ENCODE data around the gene MCRIP2. TPM values are rescaled to one million over a fixed set of nuclear protein-coding genes. Genes with fewer than 3 reads are reported as not detected.

The MCRIP2 gene
- total and polyA plus RNA-seq, 4 donors, result 16.3 to 97.3 (median 61.4) TPM

- no peak for TF ChIP-seq ATF3 (IDR thresholded peaks at IDR 0.05)
- no peak for TF ChIP-seq GABPA (IDR thresholded peaks at IDR 0.05 in 1 of 2, conservative IDR thresholded peaks at IDR 0.05 in 1 of 2)
- no peak for TF ChIP-seq MAX (IDR thresholded peaks at IDR 0.05)
These were observed 15.9 kb downstream of the MCRIP2 start (continued) for GRCh38 chr16:657487-657886.

- Histone ChIP-seq H3K27ac (ENCODE audit: low read depth in 1 of 2, low read length in 2 of 2) (no peak overlapping the region), H3K9me3 (ENCODE audit: control insufficient read depth in 4 of 4, low read length in 3 of 4) (no peaks in the 10 kb centered on the region), H3K9ac (ENCODE audit: low read depth in 1 of 2, low read length in 2 of 2) (no peak overlapping the region), H3K4me3 (ENCODE audit: low read depth in 1 of 3, low read length in 3 of 3) (no peak overlapping the region), H3K4me1 (ENCODE audit: control insufficient read depth in 4 of 4, insufficient read depth in 4 of 4, low read length in 3 of 4) (peaks cover 10 to 23% (median 15%) of the 10 kb centered on the region in 4 donors), H3K27me3 (ENCODE audit: control insufficient read depth in 4 of 4, insufficient read depth in 4 of 4, low read length in 3 of 4) (no peaks in the 10 kb centered on the region), H3K36me3 (ENCODE audit: control insufficient read depth in 4 of 4, insufficient read depth in 3 of 4, low read depth in 1 of 4, low read length in 3 of 4) (peaks cover 0 to 6% (median 1%) of the 10 kb centered on the region in 4 donors)
- TF ChIP-seq JUND (IDR thresholded peaks at IDR 0.05), result no peak
- no peak for TF ChIP-seq TAF1 (conservative IDR thresholded peaks at IDR 0.05)
- TF ChIP-seq NR2F2 (IDR thresholded peaks at IDR 0.05), result no peak
- TF ChIP-seq FOXA1 (IDR thresholded peaks at IDR 0.05), result no peak
- no peak for TF ChIP-seq GABPA (IDR thresholded peaks at IDR 0.05 in 1 of 2, conservative IDR thresholded peaks at IDR 0.05 in 1 of 2)
- TF ChIP-seq EGR1 (IDR thresholded peaks at IDR 0.05; ENCODE audit: low read depth in 2 of 2), result no peak
- TF ChIP-seq FOXA2 (IDR thresholded peaks at IDR 0.05), result no peak
- no peak for TF ChIP-seq REST (IDR thresholded peaks at IDR 0.05)
- no peak for DNase-seq (ENCODE audit: low spot score)
- WGBS, result 96% methylated on average over 35 of the region's 35 CpGs
These were observed 17.3 kb downstream of the MCRIP2 start for GRCh38 chr16:658679-659571.

GRCh38 chr16:659618-660017 is 18.0 kb downstream of the MCRIP2 start:
- Histone ChIP-seq H3K9ac (ENCODE audit: low read depth in 1 of 2, low read length in 2 of 2) (no peak overlapping the region), H3K36me3 (ENCODE audit: control insufficient read depth in 4 of 4, insufficient read depth in 3 of 4, low read depth in 1 of 4, low read length in 3 of 4) (peaks cover 0 to 6% (median 1%) of the 10 kb centered on the region in 4 donors), H3K27me3 (ENCODE audit: control insufficient read depth in 4 of 4, insufficient read depth in 4 of 4, low read length in 3 of 4) (no peaks in the 10 kb centered on the region), H3K4me1 (ENCODE audit: control insufficient read depth in 4 of 4, insufficient read depth in 4 of 4, low read length in 3 of 4) (peaks cover 10 to 22% (median 15%) of the 10 kb centered on the region in 4 donors), H3K9me3 (ENCODE audit: control insufficient read depth in 4 of 4, low read length in 3 of 4) (no peaks in the 10 kb centered on the region), H3K27ac (ENCODE audit: low read depth in 1 of 2, low read length in 2 of 2) (no peak overlapping the region), H3K4me3 (ENCODE audit: low read depth in 1 of 3, low read length in 3 of 3) (no peak overlapping the region)
- no peak for DNase-seq (ENCODE audit: low spot score)
- 92% methylated on average over 20 of the region's 20 CpGs for WGBS
- TF ChIP-seq FOXA2 (IDR thresholded peaks at IDR 0.05) (no peak), SP1 (IDR thresholded peaks at IDR 0.05) (no peak), GABPA (IDR thresholded peaks at IDR 0.05 in 1 of 2, conservative IDR thresholded peaks at IDR 0.05 in 1 of 2) (no peak), NR2F2 (IDR thresholded peaks at IDR 0.05) (no peak), ATF3 (IDR thresholded peaks at IDR 0.05) (no peak), YY1 (IDR thresholded peaks at IDR 0.05) (no peak), HNF4G (IDR thresholded peaks at IDR 0.05) (no peak), HNF4A (conservative IDR thresholded peaks at IDR 0.05) (no peak), MAX (IDR thresholded peaks at IDR 0.05) (no peak), FOXA1 (IDR thresholded peaks at IDR 0.05) (no peak), TAF1 (conservative IDR thresholded peaks at IDR 0.05) (no peak), RAD21 (IDR thresholded peaks at IDR 0.05) (no peak)
